Mesothelial cell of epicardium (in vitro differentiated cells): ENCODE data around the gene NGEF. TPM values are rescaled to one million over a fixed set of nuclear protein-coding genes. Genes with fewer than 3 reads are reported as not detected.

Source experiments
- DNase-seq, 2 experiments: peaks; one replicate each; pipeline ENCODE4 v3.0.0; 2021; ENCODE audit warnings: low spot score in 2 of 2; ENCODE audit not compliant: unreplicated experiment in 2 of 2
- H3K27ac Mint-ChIP-seq: 2 replicates; pipeline ENCODE4 v1.8.0; 2021; ENCODE audit warnings: mixed read lengths
- H3K27me3 Mint-ChIP-seq: 2 replicates; pipeline ENCODE4 v1.8.0; 2021; ENCODE audit warnings: low read depth, mixed read lengths
- H3K36me3 Mint-ChIP-seq: 2 replicates; pipeline ENCODE4 v1.8.0; 2021; ENCODE audit warnings: mixed read lengths
- H3K4me1 Mint-ChIP-seq: 2 replicates; pipeline ENCODE4 v1.8.0; 2021; ENCODE audit warnings: mixed read lengths
- H3K4me3 Mint-ChIP-seq: 2 replicates; pipeline ENCODE4 v1.8.0; 2021; ENCODE audit warnings: mild to moderate bottlenecking, moderate library complexity, mixed read lengths
- H3K9me3 Mint-ChIP-seq: 2 replicates; pipeline ENCODE4 v1.8.0; 2021; ENCODE audit warnings: mixed read lengths
- total RNA-seq: library from RNA; stranded (reverse); gene quantifications from 3 replicates; pipeline ENCODE4 v1.2.1, GENCODE V29; 2021
- TF ChIP-seq, protein P1 (sequence below): fragments of 200-600 bp; sonication (generic); IDR thresholded peaks from one replicate; pipeline ENCODE4 v1.5.0; 2021; ENCODE audit warnings: antibody characterized with exemption; ENCODE audit not compliant: unreplicated experiment

NGEF gene
- total RNA-seq, 1 donor from 2014 or later, result 0.51 TPM

DNA sequence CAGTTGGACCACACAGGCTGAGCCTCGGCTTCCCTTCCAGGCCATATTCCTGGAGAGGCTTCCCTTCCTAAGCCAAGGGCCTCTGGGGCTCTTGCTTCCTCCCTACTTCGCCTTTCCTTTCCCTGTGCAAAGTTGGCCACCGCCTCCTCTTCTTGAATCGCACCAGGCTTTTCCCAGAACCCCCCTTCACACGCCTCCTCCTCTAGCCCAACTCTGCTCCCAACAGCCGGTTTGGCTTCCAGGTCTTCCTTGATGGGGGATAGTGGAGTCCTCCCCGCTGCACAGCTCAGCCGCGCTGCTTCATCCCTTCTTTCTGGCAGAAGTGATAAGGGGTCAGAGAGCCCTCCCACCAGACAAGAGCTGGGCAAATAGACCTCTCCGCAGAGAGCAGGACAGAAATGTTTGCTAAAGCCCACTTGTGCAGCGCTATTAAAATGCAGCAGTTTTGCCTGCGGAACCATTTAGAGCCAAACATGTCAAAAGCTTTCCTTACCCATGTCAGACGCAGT is 86.6 kb downstream of the NGEF start:
- Mint-ChIP-seq H3K4me3 (peak overlapping the region; percentile 71), H3K36me3 (no peaks in the 10 kb centered on the region), H3K27ac (no peak overlapping the region), H3K27me3 (peaks cover 82% of the 10 kb centered on the region), H3K4me1 (peaks cover 9% of the 10 kb centered on the region), H3K9me3 (no peaks in the 10 kb centered on the region)
- TF ChIP-seq, protein P1, sequence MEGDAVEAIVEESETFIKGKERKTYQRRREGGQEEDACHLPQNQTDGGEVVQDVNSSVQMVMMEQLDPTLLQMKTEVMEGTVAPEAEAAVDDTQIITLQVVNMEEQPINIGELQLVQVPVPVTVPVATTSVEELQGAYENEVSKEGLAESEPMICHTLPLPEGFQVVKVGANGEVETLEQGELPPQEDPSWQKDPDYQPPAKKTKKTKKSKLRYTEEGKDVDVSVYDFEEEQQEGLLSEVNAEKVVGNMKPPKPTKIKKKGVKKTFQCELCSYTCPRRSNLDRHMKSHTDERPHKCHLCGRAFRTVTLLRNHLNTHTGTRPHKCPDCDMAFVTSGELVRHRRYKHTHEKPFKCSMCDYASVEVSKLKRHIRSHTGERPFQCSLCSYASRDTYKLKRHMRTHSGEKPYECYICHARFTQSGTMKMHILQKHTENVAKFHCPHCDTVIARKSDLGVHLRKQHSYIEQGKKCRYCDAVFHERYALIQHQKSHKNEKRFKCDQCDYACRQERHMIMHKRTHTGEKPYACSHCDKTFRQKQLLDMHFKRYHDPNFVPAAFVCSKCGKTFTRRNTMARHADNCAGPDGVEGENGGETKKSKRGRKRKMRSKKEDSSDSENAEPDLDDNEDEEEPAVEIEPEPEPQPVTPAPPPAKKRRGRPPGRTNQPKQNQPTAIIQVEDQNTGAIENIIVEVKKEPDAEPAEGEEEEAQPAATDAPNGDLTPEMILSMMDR, result no peak
- DNase-seq, result no peak

DNA sequence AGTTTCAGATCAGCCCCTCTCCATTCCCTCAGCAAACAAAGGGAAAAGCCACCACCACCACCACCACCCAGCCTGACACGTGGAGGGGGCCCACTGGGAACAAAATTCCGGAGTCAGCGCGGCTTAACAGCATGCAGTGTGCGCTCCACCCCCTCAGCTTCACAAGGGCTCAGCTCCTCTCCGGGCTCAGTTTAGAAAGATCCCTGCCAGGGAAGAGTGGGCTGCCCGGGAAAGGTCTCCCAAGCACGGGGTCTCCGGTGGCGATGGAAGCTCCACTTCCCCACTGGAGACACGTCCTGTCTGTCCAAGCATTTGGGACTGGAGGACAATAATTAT is 87.3 kb downstream of the NGEF start:
- Mint-ChIP-seq H3K27me3 (peaks cover 81% of the 10 kb centered on the region), H3K36me3 (no peaks in the 10 kb centered on the region), H3K27ac (no peak overlapping the region), H3K9me3 (no peaks in the 10 kb centered on the region), H3K4me3 (no peak overlapping the region), H3K4me1 (peaks cover 9% of the 10 kb centered on the region)
- TF ChIP-seq, protein P1, result no peak
- no peak for DNase-seq

DNA sequence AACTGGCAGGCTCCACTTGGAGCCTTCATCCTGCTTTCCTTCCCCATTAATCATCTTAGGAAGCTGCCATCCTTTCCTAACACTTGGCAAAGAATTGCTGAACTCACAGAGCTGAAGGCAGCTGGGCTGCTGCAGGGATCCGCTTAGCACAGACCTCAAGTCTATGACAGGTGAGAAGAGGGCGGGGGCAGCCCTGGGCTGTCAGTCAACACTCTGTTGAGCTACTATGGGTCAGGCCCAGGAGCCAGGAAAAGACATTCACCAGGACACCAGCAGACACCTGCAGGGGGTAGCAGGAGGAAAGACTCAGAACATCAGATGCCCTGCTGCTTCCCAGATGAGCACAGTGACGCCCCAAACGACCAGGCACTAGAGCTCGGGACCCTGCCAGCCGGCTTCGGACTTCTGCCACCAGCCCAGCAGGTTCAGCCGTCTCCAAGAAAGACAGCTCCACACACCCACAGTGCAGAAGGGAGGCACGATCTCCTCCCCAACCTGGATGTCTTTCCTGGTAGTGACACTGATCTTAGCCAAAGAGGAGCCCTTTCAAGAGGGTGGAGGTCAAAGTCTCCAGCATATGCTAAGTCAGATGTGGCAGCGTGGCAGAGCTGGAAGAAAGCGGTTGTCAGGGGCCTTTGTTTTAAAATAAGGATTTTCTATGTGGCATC is 87.8 kb downstream of the NGEF start:
- DNase-seq, result no peak
- no peak overlapping the region for H3K4me3 Mint-ChIP-seq
- TF ChIP-seq, protein P1, result no peak
- no peaks in the 10 kb centered on the region for H3K36me3 Mint-ChIP-seq
- peaks cover 9% of the 10 kb centered on the region for H3K4me1 Mint-ChIP-seq
- no peak overlapping the region for H3K27ac Mint-ChIP-seq
- peaks cover 81% of the 10 kb centered on the region for H3K27me3 Mint-ChIP-seq
- no peaks in the 10 kb centered on the region for H3K9me3 Mint-ChIP-seq

DNA sequence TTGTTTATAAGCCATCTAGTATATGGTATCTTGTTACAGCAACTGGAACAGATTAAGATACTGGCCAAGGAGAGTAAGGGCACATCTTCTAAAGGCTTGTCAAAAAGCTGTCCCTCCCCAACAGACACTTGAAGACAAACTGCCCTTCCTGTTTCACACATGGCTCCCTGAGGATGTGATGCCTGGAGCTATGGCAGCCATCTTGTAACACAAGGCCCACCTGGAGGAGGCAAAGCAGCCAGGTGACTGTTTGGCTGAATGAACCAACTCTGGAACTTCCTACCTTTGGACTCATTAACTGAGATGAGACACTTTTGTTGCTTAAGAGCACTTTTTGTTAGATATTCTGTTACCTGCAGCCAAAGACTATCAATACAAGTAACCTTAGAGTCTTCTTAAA is 88.6 kb downstream of the NGEF start:
- H3K4me1 Mint-ChIP-seq, result peaks cover 9% of the 10 kb centered on the region
- no peaks in the 10 kb centered on the region for H3K9me3 Mint-ChIP-seq
- H3K36me3 Mint-ChIP-seq, result no peaks in the 10 kb centered on the region
- TF ChIP-seq, protein P1, result no peak
- H3K27me3 Mint-ChIP-seq, result peaks cover 78% of the 10 kb centered on the region
- no peak overlapping the region for H3K27ac Mint-ChIP-seq
- no peak overlapping the region for H3K4me3 Mint-ChIP-seq
- DNase-seq, result no peak

DNA sequence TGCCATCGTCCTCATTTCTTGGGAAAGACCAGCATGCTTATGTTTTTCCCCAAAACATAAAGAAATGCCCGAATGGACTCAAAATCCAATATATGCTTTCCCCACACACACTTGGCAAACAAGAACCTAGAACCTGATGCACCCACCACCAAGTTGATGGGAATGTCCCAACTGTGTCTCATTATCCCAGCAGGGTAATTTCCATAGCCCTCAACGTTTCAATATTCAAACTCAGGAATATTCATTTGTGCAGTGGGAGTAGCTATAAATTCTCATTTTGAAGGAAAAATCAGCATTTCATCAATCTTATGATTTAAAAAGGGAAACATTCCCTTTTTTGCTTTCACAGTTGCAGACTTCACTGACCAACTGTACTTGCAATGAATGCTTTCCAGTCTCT is 92.3 kb downstream of the NGEF start:
- H3K4me3 Mint-ChIP-seq, result no peak overlapping the region
- H3K27me3 Mint-ChIP-seq, result peaks cover 78% of the 10 kb centered on the region
- H3K36me3 Mint-ChIP-seq, result no peaks in the 10 kb centered on the region
- DNase-seq, result no peak
- no peak overlapping the region for H3K27ac Mint-ChIP-seq
- TF ChIP-seq, protein P1, result no peak
- no peaks in the 10 kb centered on the region for H3K9me3 Mint-ChIP-seq
- no peaks in the 10 kb centered on the region for H3K4me1 Mint-ChIP-seq

DNA sequence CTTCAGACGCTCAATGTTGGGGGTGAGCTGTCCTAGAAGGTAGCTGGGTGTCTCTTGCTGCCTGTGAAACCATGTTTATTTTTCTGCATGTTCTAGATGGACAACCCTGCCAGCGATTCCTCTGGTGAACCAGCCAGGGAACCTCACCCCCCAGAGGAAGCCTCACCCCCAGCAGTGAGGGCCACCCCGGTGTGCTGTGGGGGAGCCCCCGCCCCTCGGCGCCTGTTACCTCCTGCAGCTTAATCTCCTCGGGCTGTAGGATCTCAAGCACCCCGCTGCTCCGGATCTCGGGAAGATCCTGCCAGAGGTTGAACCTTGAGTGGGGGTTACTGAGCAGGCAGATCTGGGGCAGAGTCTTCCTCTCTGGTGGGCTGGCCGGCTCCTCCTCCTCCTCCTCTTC is 93.0 kb downstream of the NGEF start:
- TF ChIP-seq, protein P1, result no peak
- DNase-seq, result no peak
- Mint-ChIP-seq H3K4me1 (no peaks in the 10 kb centered on the region), H3K27ac (no peak overlapping the region), H3K9me3 (no peaks in the 10 kb centered on the region), H3K27me3 (peaks cover 75% of the 10 kb centered on the region), H3K4me3 (no peak overlapping the region), H3K36me3 (no peaks in the 10 kb centered on the region)
